Loucy (cell line): ENCODE results near the gene CRACDL.

Source experiments
- EZH2phosphoT487 ChIP-seq: fragments of 200-600 bp; IDR thresholded peaks from 2 replicates; pipeline ENCODE4 v1.6.1; 2018; ENCODE audit warnings: antibody characterized with exemption, mild to moderate bottlenecking, moderate library complexity, borderline replicate concordance
- TF ChIP-seq, protein P1 (sequence below): fragments of 200-600 bp; sonication (generic); conservative IDR thresholded peaks from 2 replicates; pipeline ENCODE4 v1.5.1; 2014; ENCODE audit warnings: mild to moderate bottlenecking, antibody characterized with exemption, low read length

DNA sequence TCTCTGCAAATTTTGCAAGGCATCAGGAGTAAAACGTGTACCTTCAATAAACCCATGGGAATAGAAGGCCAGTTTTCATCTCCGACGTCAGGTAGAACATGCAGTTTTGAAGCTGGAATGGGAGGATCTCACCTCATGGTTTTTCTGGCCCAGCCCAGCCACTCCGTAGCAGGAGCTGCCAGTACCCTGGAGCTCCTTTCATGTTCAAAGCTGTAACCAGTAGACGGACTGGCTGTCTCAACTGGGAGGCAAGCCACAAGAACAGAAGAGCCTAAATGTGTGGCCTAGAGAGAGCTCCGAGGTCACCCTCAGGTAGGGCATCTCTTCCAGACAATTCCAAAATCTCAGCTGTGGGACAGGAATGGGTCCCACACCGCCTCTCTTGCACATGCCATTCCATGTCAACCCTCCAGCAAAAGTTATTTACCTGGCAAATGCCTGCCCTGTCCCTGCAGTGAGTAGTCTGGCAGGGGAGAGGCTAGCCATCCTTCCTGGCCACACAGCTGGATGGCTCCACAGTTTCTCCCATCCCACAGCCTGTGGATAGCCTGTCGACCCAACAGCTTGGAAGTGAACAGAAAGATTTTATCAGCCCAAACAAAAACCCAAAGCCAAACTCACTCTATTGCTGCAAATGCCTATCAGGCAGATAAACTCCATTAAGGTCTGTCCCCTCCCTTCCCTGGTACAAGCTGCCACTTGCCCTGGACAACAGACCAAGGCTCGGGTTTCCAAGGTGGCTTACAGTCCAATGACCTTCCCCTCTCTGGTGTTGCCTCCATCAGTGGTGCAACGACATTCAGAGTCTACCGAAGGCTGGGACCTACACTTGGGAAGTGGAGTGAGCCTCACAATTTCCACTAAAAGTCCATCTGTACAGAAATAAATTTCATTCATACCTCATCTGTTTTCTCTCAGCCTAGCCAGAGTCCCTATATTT is 27.8 kb downstream of the CRACDL start:
- TF ChIP-seq, protein P1, sequence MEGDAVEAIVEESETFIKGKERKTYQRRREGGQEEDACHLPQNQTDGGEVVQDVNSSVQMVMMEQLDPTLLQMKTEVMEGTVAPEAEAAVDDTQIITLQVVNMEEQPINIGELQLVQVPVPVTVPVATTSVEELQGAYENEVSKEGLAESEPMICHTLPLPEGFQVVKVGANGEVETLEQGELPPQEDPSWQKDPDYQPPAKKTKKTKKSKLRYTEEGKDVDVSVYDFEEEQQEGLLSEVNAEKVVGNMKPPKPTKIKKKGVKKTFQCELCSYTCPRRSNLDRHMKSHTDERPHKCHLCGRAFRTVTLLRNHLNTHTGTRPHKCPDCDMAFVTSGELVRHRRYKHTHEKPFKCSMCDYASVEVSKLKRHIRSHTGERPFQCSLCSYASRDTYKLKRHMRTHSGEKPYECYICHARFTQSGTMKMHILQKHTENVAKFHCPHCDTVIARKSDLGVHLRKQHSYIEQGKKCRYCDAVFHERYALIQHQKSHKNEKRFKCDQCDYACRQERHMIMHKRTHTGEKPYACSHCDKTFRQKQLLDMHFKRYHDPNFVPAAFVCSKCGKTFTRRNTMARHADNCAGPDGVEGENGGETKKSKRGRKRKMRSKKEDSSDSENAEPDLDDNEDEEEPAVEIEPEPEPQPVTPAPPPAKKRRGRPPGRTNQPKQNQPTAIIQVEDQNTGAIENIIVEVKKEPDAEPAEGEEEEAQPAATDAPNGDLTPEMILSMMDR, result no peak
- TF ChIP-seq EZH2phosphoT487, result no peak
